H1 (cell line): ENCODE results near the gene COPA. TPM values are rescaled to one million over a fixed set of nuclear protein-coding genes. Genes with fewer than 3 reads are reported as not detected.

Experiments
- CBX5 ChIP-seq: fragments of 300-800, 300-1000 bp; sonication (generic); IDR thresholded peaks from 2 replicates; pipeline ENCODE4 v1.7.1; 2016; ENCODE audit warnings: antibody characterized with exemption, low read length, low read depth
- EGR1 ChIP-seq: IDR thresholded peaks from 2 replicates; pipeline ENCODE4 v1.6.1; 2011; ENCODE audit warnings: low read depth, low read length, borderline replicate concordance
- GTF2F1 ChIP-seq: IDR thresholded peaks from 2 replicates; pipeline ENCODE4 v1.6.1; 2012; ENCODE audit warnings: low read depth, low read length, improper control_type of control experiment, borderline replicate concordance
- KDM1A ChIP-seq: fragments of 200-600, 300-600 bp; sonication (generic); IDR thresholded peaks from 2 replicates; pipeline ENCODE4 v1.7.1; 2016; ENCODE audit warnings: mild to moderate bottlenecking, low read length, borderline replicate concordance
- POLR2A ChIP-seq, 2 experiments: IDR thresholded peaks; 1 replicate in 1 of 2; 2 replicates in 1 of 2; pipeline ENCODE4 v1.6.1; 2011; ENCODE audit warnings: low read depth in 2 of 2, low read length in 2 of 2, mild to moderate bottlenecking in 2 of 2; ENCODE audit errors: control extremely low read depth in 1 of 2
- RAD21 ChIP-seq, 2 experiments: IDR thresholded peaks in 1 of 2; conservative IDR thresholded peaks in 1 of 2; 2 replicates each; pipeline ENCODE4 v1.6.1; 2011; ENCODE audit warnings: low read depth in 2 of 2, low read length in 2 of 2, improper control_type of control experiment in 1 of 2, inconsistent platforms in 1 of 2, mild to moderate bottlenecking in 1 of 2, moderate library complexity in 1 of 2
- SRF ChIP-seq: IDR thresholded peaks from 2 replicates; pipeline ENCODE4 v1.6.1; 2011; ENCODE audit warnings: mild to moderate bottlenecking, low read depth, low read length, moderate library complexity
- polyA plus RNA-seq, 7 experiments: library from polyadenylated mRNA; depleted of rRNA in 3 of 7; stranded (reverse) in 5 of 7; unstranded in 2 of 7; fragments of >200 nt in 5 of 7; fragments of 200-250 nt in 2 of 7; gene quantifications; 1 replicate in 5 of 7; 2 replicates in 1 of 7; 4 replicates in 1 of 7; pipeline versions ENCODE4 v1.2.1 to v1.2.3, GENCODE V29; 2011 to 2013; ENCODE audit warnings: missing spikeins in 2 of 7, mixed read lengths in 2 of 7
- total RNA-seq: library from RNA; stranded (reverse); fragmentation: NEBNext Ultra II Directional; extraction: Animal tissue kit (Norgen Biotek cat#: 25700); gene quantifications from 2 replicates; pipeline ENCODE4 v1.2.1, GENCODE V29; 2021
- TF ChIP-seq, protein P1 (sequence below): fragments of 300-600 bp; sonication (generic); IDR thresholded peaks from 2 replicates; pipeline ENCODE4 v1.7.1; 2012; ENCODE audit warnings: low read length, moderate library complexity, mild to moderate bottlenecking, inconsistent platforms; ENCODE audit not compliant: insufficient replicate concordance
- TF ChIP-seq, protein P2 (sequence below): IDR thresholded peaks from 2 replicates; pipeline ENCODE4 v1.6.1; 2011; ENCODE audit warnings: low read depth, mild to moderate bottlenecking, low read length; ENCODE audit not compliant: insufficient read depth

The COPA gene
- total and polyA plus RNA-seq, 2 of the 8 experiments (the other 6 are each of a cell fraction or from before 2014, with no cell fraction given): 78.2 to 115 TPM

DNA sequence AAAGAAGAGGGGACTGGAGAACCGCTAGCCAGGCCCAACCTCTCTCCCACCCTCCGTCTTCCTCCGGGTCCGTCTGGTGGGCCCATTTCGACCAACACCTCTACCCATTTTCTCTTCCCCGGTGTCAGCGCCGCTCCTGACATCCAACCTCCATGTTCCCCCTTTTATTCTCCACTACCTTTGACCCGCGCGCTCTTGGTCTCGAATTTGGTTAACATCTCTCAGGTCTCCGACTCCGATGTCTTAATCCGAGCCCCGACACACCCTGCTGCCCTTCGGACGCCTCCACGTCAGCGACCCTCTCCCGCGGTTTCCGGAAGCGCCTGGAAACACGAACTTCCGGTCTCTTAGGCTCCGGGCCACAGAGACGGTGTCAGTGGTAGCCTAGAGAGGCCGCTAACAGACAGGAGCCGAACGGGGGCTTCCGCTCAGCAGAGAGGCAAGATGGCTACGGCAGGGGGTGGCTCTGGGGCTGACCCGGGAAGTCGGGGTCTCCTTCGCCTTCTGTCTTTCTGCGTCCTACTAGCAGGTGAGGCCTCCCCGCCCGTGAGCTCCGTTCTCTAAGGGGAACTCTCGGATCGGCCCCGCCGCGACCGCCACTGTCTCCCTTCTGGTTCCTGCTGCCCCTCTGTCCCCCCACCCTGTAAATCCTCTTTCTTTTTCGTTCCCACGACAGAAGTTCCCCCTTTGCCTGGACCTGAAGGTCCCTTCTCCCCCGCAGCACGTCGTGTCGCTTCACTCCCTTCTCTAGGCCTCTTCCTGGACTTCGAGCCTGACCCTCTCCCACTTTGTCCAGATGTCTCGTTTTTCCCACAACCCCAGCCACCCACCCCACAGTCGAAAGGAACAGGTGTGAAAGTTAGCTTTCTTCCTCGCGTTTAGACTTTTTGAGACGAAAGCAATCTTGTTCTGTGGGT is at the start of gene COPA, which contains the start of gene NCSTN (continued):
- TF ChIP-seq, protein P1, sequence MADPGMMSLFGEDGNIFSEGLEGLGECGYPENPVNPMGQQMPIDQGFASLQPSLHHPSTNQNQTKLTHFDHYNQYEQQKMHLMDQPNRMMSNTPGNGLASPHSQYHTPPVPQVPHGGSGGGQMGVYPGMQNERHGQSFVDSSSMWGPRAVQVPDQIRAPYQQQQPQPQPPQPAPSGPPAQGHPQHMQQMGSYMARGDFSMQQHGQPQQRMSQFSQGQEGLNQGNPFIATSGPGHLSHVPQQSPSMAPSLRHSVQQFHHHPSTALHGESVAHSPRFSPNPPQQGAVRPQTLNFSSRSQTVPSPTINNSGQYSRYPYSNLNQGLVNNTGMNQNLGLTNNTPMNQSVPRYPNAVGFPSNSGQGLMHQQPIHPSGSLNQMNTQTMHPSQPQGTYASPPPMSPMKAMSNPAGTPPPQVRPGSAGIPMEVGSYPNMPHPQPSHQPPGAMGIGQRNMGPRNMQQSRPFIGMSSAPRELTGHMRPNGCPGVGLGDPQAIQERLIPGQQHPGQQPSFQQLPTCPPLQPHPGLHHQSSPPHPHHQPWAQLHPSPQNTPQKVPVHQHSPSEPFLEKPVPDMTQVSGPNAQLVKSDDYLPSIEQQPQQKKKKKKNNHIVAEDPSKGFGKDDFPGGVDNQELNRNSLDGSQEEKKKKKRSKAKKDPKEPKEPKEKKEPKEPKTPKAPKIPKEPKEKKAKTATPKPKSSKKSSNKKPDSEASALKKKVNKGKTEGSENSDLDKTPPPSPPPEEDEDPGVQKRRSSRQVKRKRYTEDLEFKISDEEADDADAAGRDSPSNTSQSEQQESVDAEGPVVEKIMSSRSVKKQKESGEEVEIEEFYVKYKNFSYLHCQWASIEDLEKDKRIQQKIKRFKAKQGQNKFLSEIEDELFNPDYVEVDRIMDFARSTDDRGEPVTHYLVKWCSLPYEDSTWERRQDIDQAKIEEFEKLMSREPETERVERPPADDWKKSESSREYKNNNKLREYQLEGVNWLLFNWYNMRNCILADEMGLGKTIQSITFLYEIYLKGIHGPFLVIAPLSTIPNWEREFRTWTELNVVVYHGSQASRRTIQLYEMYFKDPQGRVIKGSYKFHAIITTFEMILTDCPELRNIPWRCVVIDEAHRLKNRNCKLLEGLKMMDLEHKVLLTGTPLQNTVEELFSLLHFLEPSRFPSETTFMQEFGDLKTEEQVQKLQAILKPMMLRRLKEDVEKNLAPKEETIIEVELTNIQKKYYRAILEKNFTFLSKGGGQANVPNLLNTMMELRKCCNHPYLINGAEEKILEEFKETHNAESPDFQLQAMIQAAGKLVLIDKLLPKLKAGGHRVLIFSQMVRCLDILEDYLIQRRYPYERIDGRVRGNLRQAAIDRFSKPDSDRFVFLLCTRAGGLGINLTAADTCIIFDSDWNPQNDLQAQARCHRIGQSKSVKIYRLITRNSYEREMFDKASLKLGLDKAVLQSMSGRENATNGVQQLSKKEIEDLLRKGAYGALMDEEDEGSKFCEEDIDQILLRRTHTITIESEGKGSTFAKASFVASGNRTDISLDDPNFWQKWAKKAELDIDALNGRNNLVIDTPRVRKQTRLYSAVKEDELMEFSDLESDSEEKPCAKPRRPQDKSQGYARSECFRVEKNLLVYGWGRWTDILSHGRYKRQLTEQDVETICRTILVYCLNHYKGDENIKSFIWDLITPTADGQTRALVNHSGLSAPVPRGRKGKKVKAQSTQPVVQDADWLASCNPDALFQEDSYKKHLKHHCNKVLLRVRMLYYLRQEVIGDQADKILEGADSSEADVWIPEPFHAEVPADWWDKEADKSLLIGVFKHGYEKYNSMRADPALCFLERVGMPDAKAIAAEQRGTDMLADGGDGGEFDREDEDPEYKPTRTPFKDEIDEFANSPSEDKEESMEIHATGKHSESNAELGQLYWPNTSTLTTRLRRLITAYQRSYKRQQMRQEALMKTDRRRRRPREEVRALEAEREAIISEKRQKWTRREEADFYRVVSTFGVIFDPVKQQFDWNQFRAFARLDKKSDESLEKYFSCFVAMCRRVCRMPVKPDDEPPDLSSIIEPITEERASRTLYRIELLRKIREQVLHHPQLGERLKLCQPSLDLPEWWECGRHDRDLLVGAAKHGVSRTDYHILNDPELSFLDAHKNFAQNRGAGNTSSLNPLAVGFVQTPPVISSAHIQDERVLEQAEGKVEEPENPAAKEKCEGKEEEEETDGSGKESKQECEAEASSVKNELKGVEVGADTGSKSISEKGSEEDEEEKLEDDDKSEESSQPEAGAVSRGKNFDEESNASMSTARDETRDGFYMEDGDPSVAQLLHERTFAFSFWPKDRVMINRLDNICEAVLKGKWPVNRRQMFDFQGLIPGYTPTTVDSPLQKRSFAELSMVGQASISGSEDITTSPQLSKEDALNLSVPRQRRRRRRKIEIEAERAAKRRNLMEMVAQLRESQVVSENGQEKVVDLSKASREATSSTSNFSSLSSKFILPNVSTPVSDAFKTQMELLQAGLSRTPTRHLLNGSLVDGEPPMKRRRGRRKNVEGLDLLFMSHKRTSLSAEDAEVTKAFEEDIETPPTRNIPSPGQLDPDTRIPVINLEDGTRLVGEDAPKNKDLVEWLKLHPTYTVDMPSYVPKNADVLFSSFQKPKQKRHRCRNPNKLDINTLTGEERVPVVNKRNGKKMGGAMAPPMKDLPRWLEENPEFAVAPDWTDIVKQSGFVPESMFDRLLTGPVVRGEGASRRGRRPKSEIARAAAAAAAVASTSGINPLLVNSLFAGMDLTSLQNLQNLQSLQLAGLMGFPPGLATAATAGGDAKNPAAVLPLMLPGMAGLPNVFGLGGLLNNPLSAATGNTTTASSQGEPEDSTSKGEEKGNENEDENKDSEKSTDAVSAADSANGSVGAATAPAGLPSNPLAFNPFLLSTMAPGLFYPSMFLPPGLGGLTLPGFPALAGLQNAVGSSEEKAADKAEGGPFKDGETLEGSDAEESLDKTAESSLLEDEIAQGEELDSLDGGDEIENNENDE: no peak
- TF ChIP-seq EGR1 (0 out of 2 replicates have a peak, but pooled peaks have one; percentile 35), KDM1A (no peak), POLR2A (IDR thresholded peaks at IDR 0.05; ENCODE audit: control extremely low read depth in 1 of 2, low read depth in 2 of 2, low read length in 2 of 2) (peak; percentile 86 to 95), RAD21 (IDR thresholded peaks at IDR 0.05 in 1 of 2, conservative IDR thresholded peaks at IDR 0.05 in 1 of 2; ENCODE audit: low read depth in 2 of 2, low read length in 2 of 2) (no peak), SRF (no peak), GTF2F1 (no peak; the same call in 1 of the 2 replicates), CBX5 (no peak)
- TF ChIP-seq, protein P2, sequence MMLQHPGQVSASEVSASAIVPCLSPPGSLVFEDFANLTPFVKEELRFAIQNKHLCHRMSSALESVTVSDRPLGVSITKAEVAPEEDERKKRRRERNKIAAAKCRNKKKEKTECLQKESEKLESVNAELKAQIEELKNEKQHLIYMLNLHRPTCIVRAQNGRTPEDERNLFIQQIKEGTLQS: no peak
